HG03457 (cell line): ENCODE measurements around the gene ANKZF1.
"Not testable (repeated sequence)": the region's sequence is repeated elsewhere in the genome, so short reads cannot be mapped to it uniquely, and the experiment has no call there.

Experiments
- ATAC-seq: cut with Tn5 transposase; IDR thresholded peaks from one replicate; pipeline ENCODE4 v1.9.1; 2021; ENCODE audit warnings: moderate number of reproducible peaks; ENCODE audit not compliant: unreplicated experiment

The ANKZF1 gene

GRCh38 chr2:219252900-219253752 is 23.5 kb downstream of the ANKZF1 start, which contains the start of gene TUBA4B:
TSS of gene TUBA4B (plus strand) at chr2:219253243. CDS start at chr2:219253408, 165 bp downstream.
- no peak for ATAC-seq

DNA sequence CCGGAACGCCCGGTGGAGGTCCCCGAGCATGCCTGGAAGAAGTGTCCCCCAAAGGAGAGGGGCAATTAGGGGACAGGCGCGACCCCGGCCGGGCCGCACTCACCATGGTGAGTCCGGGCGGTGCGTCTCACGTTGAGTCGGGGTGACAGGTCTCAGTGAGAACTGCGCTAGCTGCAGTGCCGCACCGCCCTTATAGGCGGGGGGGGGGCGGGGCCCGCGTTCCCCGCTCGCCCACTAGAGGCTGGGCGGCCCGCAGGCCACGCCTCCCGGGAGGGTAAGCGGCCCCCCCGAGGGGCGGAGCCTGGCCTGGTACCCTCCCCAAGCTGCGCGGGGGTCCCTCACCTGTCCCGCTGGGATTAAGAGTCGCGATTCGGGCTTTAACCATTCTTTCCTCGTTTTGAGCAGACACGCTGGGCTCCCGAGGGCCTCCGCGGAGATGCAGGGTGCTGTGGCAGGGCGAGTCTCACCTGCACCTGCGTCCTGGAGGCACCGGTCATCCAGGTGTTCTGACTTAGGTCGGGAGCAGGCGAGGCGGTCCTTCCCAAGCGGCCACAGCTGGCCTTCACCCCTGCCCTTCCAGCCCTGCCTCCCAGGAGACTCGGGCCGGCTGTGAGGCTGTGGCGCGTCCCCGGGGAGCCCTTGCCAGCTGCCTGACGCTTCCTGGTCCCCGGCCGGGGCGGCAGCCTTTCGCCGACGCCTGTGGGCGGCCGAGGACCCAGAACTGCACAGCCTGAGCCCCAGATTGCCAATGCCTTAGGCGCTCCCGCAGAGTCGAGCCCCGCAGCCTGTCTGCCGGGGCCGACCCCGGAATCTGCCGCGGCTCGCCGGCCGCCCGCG is 24.4 kb downstream of the ANKZF1 start, which contains the start of gene TUBA4A:
Gene TUBA4A, minus strand, starts transcription at position 166 of the 837 bp plus-strand sequence. Its CDS starts 60 bp downstream, at position 106.
- ATAC-seq: no peak

- ATAC-seq: no peak
Measured at GRCh38 chr2:219254590-219255201, 25.1 kb downstream of the ANKZF1 start.

DNA sequence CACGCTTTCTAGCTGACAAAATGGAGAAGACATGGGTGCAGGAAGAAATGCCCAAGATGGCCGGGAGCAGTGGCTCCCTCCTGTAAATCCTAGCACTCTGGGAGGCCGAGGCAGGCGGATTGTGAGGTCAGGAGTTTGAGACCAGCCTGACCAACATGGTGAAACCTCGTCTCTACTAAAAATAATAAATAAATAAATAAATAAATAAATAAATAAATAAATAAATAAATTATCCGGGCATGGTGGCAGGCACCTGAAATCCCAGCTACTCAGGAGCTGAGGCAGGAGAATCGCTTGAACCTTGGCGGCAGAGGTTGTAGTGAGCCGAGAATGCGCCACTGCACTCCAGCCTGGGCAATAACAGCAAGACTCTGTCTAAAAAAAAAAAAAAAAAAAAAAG is 29.3 kb downstream of the ANKZF1 start:
- not testable (repeated sequence) for ATAC-seq

GRCh38 chr2:219261024-219261855 is 31.6 kb downstream of the ANKZF1 start:
- ATAC-seq: no peak

DNA sequence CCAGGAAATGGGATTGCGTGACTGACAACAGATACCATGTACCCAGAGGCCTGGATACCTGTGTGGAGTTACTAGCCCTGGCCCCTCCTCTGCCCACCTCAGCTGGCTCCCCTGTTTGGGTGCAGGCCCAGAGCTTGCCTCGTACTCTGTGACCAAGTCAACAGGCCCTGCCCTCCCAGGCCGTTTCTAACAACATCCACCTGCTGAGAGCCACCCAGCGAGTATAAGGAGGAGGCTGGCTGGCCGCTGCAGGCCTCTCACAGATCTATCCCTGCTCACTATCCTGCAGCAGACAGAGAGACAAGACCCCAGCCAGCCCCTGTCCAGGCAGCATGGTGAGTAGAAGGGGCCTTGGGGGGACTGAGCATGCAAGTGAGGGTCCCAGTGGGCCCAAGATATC is 36.6 kb downstream of the ANKZF1 start:
- no peak for ATAC-seq

DNA sequence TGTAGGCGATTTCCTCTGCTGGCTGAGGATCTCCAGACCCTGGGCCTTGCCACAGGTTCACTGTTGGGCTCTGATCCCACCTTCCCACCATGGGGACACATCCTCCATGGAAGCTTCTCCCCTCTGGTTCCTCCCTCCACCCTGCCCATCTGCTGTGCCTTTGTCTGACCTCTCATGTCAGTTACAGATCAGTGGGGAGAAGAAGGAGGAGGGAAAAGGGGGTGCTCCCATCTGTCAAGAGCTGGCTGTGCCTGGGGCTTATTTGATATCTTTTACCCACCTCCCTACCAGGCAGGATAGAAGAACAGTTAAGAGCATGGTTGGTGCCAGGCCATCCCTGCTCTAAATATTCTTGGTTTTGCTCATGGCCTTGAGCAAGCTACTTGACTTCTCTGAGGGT is 37.3 kb downstream of the ANKZF1 start:
- no peak for ATAC-seq

DNA sequence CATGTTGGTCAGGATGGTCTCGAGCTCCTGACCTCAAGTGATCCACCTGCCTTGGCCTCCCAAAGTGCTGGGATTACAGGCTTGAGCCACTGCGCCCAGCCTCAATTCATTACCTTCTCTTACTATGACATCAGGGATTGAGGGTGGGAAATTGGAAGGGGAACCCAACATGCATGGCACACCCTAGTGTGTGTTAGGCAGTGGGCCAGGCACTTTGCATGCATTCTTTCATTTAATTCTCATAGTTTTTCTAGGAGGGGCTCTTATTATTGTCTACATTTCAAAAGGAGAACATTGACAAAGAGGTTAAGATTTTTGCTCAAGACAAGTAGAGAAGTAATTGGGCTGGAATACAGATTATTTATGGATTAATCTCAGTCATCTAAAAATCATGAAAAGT is 38.7 kb downstream of the ANKZF1 start:
- ATAC-seq: no peak

- ATAC-seq: no peak
Measured at GRCh38 chr2:219269362-219270054, 39.9 kb downstream of the ANKZF1 start.

DNA sequence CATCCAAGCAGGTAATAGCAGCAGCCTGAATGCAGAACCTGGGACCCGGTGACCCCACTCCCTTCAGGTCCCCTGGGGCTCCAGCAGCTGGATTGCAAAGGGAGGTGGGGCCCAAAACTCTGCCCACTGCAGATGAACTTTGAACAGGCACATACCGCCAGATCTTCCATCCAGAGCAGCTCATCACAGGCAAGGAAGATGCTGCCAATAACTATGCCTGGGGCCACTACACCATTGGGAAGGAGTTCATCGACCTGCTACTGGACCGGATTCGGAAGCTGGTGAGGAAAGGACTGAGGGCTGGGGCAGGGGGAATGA is 40.4 kb downstream of the ANKZF1 start:
- ATAC-seq: no peak

DNA sequence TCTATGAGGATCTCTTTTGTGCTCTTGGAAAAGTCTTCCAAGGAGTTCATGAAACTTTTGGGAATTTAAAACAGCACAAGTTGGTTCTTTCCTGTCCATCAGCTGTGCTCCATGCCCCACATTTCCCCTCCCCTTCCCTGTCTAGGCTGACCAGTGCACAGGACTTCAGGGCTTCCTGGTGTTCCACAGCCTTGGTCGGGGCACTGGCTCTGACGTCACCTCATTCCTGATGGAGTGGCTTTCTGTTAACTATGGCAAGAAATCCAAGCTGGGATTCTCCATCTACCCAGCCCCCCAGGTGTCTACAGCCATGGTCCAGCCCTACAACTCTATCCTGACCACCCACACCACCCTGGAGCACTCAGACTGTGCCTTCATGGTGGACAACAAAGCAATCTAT is 41.4 kb downstream of the ANKZF1 start:
- ATAC-seq: no peak

- ATAC-seq: no peak
Measured at GRCh38 chr2:219272356-219272755, 42.8 kb downstream of the ANKZF1 start.

DNA sequence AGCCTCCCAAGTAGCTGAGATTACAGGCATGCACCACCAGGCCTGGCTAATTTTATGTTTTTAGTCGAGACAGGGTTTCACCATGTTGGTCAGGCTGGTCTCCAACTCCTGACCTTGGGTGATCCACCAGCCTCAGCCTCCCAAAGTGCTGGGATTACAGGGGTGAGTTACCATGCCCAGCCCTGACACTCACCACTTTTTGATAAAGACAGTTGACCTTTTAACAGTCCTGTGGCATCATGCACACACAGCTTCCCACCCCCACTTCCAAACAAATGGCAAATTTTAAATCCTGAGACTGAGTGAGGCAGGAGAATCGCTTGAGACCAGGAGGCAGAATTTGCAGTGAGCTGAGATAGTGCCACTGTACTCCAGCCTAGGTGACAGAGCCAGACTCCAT is 43.4 kb downstream of the ANKZF1 start:
- ATAC-seq: no peak

- ATAC-seq: no peak
Measured at GRCh38 chr2:219273937-219274336, 44.3 kb downstream of the ANKZF1 start.

DNA sequence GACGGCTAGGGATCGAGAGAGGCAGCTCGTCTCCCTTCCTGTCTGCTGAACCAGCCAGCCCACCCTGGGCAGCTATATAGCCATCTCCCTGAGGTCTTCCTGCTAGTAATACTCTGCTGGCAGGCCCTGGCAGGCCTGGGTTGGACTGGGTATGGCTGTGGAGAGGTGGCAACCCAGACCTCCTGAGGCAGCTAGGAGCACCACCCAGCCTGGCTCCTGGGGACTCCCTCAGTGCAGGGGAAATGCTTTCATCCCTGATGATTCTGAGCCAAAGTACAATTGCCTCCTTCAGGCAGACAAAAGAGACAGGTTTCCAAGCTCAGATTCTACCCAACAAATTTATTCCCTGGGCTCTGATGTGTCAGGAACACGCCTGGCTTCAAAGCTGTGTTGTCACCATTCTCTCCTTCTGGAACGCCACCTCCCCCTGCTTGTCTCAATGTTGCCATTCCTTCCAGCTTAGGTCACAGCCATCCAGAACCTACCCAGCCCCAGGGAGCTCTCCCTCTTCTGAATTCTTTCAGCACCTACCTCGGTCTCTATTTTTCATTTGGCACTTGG is 44.8 kb downstream of the ANKZF1 start:
- ATAC-seq: no peak

DNA sequence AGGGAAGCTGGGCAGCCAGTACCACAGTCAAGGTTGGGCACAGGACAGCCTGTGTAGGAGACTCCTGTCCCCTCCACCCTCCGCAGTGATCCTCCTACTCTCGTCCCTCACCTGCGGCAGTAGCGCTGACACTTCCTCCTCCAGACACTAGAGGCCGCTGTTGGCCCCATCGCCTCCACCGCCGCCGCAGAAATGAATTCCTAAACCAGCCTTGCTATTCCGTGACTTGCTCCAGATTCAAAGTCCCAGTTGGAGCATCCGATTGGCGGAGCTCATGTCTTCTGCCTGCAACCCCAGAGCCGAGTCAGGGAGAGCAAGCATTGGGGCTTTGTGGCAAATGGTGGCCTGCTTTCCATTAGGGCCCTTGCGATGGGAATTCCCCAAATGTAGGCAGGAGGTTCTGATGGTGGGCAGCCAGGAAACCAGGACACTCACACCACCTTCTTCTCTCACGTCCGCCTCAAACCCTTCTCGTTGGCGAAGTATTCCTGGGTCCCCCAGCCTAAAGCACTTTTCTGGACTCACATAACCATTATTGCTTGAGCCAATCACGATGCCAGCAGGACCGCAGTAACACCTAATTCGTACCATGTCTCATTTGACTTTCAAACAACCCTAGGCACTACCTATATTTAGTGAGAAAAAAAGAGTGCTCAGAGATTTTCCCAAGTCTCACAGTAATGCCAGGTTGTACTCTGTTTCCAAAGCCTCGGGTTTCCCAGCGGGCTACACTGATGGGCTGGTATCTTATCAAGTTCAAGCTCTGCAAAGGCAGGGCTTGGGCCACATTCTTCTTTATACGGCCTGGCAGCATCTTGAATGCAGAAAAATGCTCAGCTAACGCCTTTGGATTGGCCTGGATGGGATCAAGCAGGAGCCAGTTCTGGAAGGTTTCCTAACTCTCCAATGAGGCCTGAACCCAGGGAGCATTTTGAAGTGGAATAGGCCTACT is 48.4 kb downstream of the ANKZF1 start:
- ATAC-seq: no peak

DNA sequence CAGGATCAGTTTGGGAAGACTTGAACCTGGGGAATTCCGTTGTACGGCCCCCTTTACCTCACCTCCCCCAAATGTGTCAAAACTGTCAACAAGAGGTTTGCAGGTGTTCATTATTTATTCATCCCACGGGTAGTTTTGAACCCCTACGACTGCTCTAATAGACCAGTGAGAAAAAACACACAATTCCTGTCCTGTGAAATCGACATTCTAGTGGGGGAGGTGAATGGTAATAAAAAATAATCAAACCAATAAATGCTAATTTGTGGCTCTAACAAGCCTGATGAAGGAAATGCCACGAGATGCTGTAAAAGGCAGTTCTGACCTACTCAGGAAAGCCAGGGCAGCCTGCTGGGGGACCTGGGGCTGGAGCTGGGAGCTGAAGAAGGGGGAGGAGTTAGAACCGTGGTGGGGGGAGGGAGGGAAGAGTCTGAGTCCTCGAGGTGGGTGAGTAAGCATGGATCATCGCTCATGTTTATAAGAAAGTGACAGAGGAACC is 49.1 kb downstream of the ANKZF1 start:
- ATAC-seq: no peak

GRCh38 chr2:219279151-219279915 is 49.7 kb downstream of the ANKZF1 start, which contains the start of gene DNAJB2:
TSS of gene DNAJB2 (plus strand) at chr2:219279366. CDS start at chr2:219279834, 468 bp downstream.
- ATAC-seq: peak; percentile 79
